Measurements from ENCODE around the gene OR51A2.

- TF ChIP-seq ZNF274 (IDR thresholded peaks at IDR 0.05; ENCODE audit: low read depth, low read length) (no peak), YY1 (IDR thresholded peaks at IDR 0.05; ENCODE audit: insufficient read depth, insufficient read length) (no peak)
Observed at GRCh38 chr11:4982678-4983077, 27.2 kb upstream of the OR51A2 start.
